ENCODE data around the gene ABHD16B. TPM values are rescaled to one million over a fixed set of nuclear protein-coding genes. Genes with fewer than 3 reads are reported as not detected.
A peak's percentile ranks its signal among the peaks of the same experiment; 100 is the strongest.

ABHD16B gene
- total and polyA plus RNA-seq, 2 of the 13 experiments (the other 11 are each of a cell fraction or from before 2014, with no cell fraction given): not detected

DNA sequence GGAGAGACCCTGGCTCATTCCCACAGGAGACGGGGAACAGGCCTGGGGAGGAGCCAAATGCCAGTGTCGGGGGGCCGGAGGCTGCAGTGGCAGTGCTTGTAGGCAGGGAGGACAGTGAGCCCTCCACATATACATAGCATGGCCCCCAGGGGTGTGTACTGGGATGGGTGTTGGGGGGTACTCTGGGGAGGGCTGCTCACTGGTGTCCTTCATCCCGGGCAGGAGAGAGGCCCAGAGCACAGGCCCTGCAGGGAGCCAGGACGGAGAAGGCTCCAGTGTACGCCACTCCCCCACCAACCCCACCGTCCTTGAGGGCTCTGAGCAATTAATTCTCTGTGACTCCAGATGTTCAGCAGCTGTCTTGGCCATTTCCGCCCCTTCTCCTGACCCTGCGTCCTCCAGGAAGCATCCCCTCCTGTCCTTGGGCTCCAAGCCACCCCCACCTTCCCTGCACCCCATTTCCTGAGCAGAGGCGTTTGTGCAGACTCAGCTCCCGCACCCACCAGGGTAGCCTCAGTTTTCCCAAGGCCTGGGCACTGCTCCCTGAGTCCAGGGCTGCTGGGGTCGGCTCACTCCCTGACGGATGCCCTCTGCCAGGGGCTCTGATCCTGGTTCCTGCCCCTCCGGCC lies 3.4 kb upstream of the ABHD16B start (continued):
- TF ChIP-seq, protein P1, sequence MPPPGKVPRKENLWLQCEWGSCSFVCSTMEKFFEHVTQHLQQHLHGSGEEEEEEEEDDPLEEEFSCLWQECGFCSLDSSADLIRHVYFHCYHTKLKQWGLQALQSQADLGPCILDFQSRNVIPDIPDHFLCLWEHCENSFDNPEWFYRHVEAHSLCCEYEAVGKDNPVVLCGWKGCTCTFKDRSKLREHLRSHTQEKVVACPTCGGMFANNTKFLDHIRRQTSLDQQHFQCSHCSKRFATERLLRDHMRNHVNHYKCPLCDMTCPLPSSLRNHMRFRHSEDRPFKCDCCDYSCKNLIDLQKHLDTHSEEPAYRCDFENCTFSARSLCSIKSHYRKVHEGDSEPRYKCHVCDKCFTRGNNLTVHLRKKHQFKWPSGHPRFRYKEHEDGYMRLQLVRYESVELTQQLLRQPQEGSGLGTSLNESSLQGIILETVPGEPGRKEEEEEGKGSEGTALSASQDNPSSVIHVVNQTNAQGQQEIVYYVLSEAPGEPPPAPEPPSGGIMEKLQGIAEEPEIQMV (CRISPR knock-in tag; IDR thresholded peaks at IDR 0.05; ENCODE audit: low read depth): 0 out of 2 replicates have a peak, but pooled peaks have one; percentile 48
- TF ChIP-seq, protein P2, sequence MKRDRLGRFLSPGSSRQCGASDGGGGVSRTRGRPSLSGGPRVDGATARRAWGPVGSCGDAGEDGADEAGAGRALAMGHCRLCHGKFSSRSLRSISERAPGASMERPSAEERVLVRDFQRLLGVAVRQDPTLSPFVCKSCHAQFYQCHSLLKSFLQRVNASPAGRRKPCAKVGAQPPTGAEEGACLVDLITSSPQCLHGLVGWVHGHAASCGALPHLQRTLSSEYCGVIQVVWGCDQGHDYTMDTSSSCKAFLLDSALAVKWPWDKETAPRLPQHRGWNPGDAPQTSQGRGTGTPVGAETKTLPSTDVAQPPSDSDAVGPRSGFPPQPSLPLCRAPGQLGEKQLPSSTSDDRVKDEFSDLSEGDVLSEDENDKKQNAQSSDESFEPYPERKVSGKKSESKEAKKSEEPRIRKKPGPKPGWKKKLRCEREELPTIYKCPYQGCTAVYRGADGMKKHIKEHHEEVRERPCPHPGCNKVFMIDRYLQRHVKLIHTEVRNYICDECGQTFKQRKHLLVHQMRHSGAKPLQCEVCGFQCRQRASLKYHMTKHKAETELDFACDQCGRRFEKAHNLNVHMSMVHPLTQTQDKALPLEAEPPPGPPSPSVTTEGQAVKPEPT (CRISPR knock-in tag; IDR thresholded peaks at IDR 0.05; ENCODE audit: low read depth): peak; percentile 47; the same call in 1 of the 2 replicates
- TF ChIP-seq LCORL (IDR thresholded peaks at IDR 0.05) (no peak), LCORL (CRISPR knock-in tag; IDR thresholded peaks at IDR 0.05) (0 out of 2 replicates have a peak, but pooled peaks have one; percentile 7), IRX3 (CRISPR knock-in tag; IDR thresholded peaks at IDR 0.05; ENCODE audit: borderline replicate concordance, low read depth) (peak; percentile 82; the same call in 1 of the 2 replicates), SETDB1 (CRISPR knock-in tag; IDR thresholded peaks at IDR 0.05; ENCODE audit: borderline replicate concordance) (peak; percentile 72; the same call in 1 of the 2 replicates), ZNF446 (CRISPR knock-in tag; IDR thresholded peaks at IDR 0.05) (peak; percentile 86), EED (CRISPR knock-in tag; IDR thresholded peaks at IDR 0.05) (0 out of 2 replicates have a peak, but pooled peaks have one; percentile 1), ZNF282 (IDR thresholded peaks at IDR 0.05; ENCODE audit: partially characterized antibody) (no peak), HCFC1 (IDR thresholded peaks at IDR 0.05; ENCODE audit: low read depth, low read length) (no peak), ZNF558 (CRISPR knock-in tag; IDR thresholded peaks at IDR 0.05; ENCODE audit: borderline replicate concordance) (no peak), ZFX (CRISPR knock-in tag; IDR thresholded peaks at IDR 0.05; ENCODE audit: low read depth) (peak; percentile 14; the same call in 1 of the 2 replicates)
- TF ChIP-seq, protein P3, sequence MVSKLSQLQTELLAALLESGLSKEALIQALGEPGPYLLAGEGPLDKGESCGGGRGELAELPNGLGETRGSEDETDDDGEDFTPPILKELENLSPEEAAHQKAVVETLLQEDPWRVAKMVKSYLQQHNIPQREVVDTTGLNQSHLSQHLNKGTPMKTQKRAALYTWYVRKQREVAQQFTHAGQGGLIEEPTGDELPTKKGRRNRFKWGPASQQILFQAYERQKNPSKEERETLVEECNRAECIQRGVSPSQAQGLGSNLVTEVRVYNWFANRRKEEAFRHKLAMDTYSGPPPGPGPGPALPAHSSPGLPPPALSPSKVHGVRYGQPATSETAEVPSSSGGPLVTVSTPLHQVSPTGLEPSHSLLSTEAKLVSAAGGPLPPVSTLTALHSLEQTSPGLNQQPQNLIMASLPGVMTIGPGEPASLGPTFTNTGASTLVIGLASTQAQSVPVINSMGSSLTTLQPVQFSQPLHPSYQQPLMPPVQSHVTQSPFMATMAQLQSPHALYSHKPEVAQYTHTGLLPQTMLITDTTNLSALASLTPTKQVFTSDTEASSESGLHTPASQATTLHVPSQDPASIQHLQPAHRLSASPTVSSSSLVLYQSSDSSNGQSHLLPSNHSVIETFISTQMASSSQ (IDR thresholded peaks at IDR 0.05; ENCODE audit: low read depth): no peak
- TF ChIP-seq, protein P3 (CRISPR knock-in tag; IDR thresholded peaks at IDR 0.05; ENCODE audit: borderline replicate concordance): no peak
- TF ChIP-seq, protein P4, sequence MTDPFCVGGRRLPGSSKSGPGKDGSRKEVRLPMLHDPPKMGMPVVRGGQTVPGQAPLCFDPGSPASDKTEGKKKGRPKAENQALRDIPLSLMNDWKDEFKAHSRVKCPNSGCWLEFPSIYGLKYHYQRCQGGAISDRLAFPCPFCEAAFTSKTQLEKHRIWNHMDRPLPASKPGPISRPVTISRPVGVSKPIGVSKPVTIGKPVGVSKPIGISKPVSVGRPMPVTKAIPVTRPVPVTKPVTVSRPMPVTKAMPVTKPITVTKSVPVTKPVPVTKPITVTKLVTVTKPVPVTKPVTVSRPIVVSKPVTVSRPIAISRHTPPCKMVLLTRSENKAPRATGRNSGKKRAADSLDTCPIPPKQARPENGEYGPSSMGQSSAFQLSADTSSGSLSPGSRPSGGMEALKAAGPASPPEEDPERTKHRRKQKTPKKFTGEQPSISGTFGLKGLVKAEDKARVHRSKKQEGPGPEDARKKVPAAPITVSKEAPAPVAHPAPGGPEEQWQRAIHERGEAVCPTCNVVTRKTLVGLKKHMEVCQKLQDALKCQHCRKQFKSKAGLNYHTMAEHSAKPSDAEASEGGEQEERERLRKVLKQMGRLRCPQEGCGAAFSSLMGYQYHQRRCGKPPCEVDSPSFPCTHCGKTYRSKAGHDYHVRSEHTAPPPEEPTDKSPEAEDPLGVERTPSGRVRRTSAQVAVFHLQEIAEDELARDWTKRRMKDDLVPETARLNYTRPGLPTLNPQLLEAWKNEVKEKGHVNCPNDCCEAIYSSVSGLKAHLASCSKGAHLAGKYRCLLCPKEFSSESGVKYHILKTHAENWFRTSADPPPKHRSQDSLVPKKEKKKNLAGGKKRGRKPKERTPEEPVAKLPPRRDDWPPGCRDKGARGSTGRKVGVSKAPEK (CRISPR knock-in tag; IDR thresholded peaks at IDR 0.05; ENCODE audit: borderline replicate concordance): 0 out of 2 replicates have a peak, but pooled peaks have one; percentile 1
- TF ChIP-seq, protein P5, sequence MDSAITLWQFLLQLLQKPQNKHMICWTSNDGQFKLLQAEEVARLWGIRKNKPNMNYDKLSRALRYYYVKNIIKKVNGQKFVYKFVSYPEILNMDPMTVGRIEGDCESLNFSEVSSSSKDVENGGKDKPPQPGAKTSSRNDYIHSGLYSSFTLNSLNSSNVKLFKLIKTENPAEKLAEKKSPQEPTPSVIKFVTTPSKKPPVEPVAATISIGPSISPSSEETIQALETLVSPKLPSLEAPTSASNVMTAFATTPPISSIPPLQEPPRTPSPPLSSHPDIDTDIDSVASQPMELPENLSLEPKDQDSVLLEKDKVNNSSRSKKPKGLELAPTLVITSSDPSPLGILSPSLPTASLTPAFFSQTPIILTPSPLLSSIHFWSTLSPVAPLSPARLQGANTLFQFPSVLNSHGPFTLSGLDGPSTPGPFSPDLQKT (CRISPR knock-in tag; IDR thresholded peaks at IDR 0.05; ENCODE audit: borderline replicate concordance): no peak

Data from HepG2 (cell line).